Measurements from ENCODE around the gene IKZF4.
A peak's percentile ranks its signal among the peaks of the same experiment; 100 is the strongest.

Gene IKZF4

GRCh38 chr12:56020423-56021184, at the start of gene IKZF4:
IKZF4 (plus strand) TSS chr12:56021043; CDS start chr12:56021494, 451 bp downstream.
- Histone ChIP-seq H3K4me1 (ENCODE audit: control insufficient read depth in 1 of 2, insufficient read depth in 1 of 2, low read depth in 1 of 2, low read length in 1 of 2) (peaks cover 26% of the 10 kb centered on the region in 2 experiments), H3K27me3 (no peaks in the 10 kb centered on the region), H3K27ac (peak within 1 kb of the TSS; percentile 63), H3K36me3 (no peaks in the 10 kb centered on the region), H3K4me3 (ENCODE audit: low read depth in 1 of 2, low read length in 1 of 2) (peak within 1 kb of the TSS; percentile 45 to 50), H3K9me3 (no peaks in the 10 kb centered on the region)
- TF ChIP-seq CTCF (IDR thresholded peaks at IDR 0.05): no peak

DNA sequence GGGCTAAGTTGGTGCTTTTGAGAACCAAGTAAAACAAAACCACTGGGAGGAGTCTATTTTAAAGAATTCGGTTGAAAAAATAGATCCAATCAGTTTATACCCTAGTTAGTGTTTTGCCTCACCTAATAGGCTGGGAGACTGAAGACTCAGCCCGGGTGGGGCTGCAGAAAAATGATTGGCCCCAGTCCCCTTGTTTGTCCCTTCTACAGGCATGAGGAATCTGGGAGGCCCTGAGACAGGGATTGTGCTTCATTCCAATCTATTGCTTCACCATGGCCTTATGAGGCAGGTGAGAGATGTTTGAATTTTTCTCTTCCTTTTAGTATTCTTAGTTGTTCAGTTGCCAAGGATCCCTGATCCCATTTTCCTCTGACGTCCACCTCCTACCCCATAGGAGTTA, 48.8 kb upstream of the IKZF4 start:
- peak overlapping the region; percentile 91 for H3K27ac ChIP-seq
- H3K4me3 ChIP-seq (ENCODE audit: low read depth in 1 of 2, low read length in 1 of 2): no peak overlapping the region

GRCh38 chr12:55972456-55972855, 48.4 kb upstream of the IKZF4 start:
- Histone ChIP-seq H3K36me3 (no peaks in the 10 kb centered on the region), H3K4me3 (ENCODE audit: low read depth in 1 of 2, low read length in 1 of 2) (peak overlapping the region; percentile 70 to 96), H3K4me1 (ENCODE audit: control insufficient read depth in 1 of 2, insufficient read depth in 1 of 2, low read depth in 1 of 2, low read length in 1 of 2) (peaks cover 39 to 49% of the 10 kb centered on the region in 2 experiments), H3K27me3 (no peaks in the 10 kb centered on the region), H3K27ac (peak overlapping the region; percentile 91), H3K9me3 (no peaks in the 10 kb centered on the region)
- TF ChIP-seq CTCF (IDR thresholded peaks at IDR 0.05): no peak

More for the DNA sequence above, 48.8 kb upstream of the IKZF4 start:
- no peaks in the 10 kb centered on the region for H3K27me3 ChIP-seq
- no peaks in the 10 kb centered on the region for H3K36me3 ChIP-seq
- H3K4me1 ChIP-seq (ENCODE audit: control insufficient read depth in 1 of 2, insufficient read depth in 1 of 2, low read depth in 1 of 2, low read length in 1 of 2): peaks cover 38 to 49% of the 10 kb centered on the region in 2 experiments
- TF ChIP-seq CTCF (IDR thresholded peaks at IDR 0.05): no peak
- no peaks in the 10 kb centered on the region for H3K9me3 ChIP-seq

DNA sequence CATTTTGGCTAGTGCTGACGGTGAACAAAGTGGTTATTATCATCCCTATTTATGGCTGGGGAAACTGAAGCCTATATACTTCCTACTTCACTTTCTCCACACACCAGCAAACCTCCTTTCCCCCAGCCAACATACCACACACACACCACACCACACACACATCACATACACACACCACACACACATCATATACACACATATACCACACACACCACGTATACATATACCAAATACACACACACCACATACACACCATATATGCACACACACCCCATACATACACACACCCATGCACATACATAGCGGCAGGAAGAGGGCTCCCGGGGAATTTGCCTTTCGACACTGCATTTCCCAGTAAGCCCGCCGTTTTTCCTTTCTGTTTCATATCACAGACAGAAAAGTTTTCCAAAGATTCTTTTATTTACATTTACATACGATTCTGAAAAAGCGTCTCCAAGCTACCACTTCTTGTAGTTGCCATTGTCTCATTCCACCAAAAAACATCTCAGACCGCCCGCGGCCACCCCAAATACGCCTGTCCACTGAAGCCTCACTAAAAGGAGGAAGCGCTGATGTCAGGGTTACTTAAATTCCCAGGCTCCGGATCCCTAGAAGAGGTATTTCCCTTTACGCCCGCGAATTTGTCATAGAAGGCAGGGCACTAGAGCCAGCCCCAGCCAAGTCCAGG, 47.8 kb upstream of the IKZF4 start:
- no peak for TF ChIP-seq CTCF (IDR thresholded peaks at IDR 0.05)
- peak overlapping the region; percentile 91 for H3K27ac ChIP-seq
- no peaks in the 10 kb centered on the region for H3K9me3 ChIP-seq
- H3K27me3 ChIP-seq: no peaks in the 10 kb centered on the region
- H3K4me1 ChIP-seq (ENCODE audit: control insufficient read depth in 1 of 2, insufficient read depth in 1 of 2, low read depth in 1 of 2, low read length in 1 of 2): peaks cover 45 to 49% of the 10 kb centered on the region in 2 experiments
- H3K4me3 ChIP-seq (ENCODE audit: low read depth in 1 of 2, low read length in 1 of 2): peak overlapping the region; percentile 70 to 96
- H3K36me3 ChIP-seq: no peaks in the 10 kb centered on the region

GRCh38 chr12:55973599-55974307, 47.1 kb upstream of the IKZF4 start, which contains the start of gene RAB5B:
RAB5B (plus strand) TSS chr12:55974078; CDS start chr12:55986961, 12,883 bp downstream.
- H3K4me1 ChIP-seq (ENCODE audit: control insufficient read depth in 1 of 2, insufficient read depth in 1 of 2, low read depth in 1 of 2, low read length in 1 of 2): peaks cover 52 to 55% of the 10 kb centered on the region in 2 experiments

More at GRCh38 chr12:55973599-55974307, 47.1 kb upstream of the IKZF4 start, which contains the start of gene RAB5B:
- no peaks in the 10 kb centered on the region for H3K9me3 ChIP-seq
- peak within 1 kb of the TSS; percentile 78 to 96 for H3K4me3 ChIP-seq (ENCODE audit: low read depth in 1 of 2, low read length in 1 of 2)
- no peaks in the 10 kb centered on the region for H3K27me3 ChIP-seq
- TF ChIP-seq CTCF (IDR thresholded peaks at IDR 0.05): peak; percentile 24
- peak within 1 kb of the TSS; percentile 91 for H3K27ac ChIP-seq
- H3K36me3 ChIP-seq: no peaks in the 10 kb centered on the region

Data from neutrophil (primary cell).